Endothelial cell of umbilical vein (primary cell): ENCODE data around the gene CANT1. TPM values are rescaled to one million over a fixed set of nuclear protein-coding genes. Genes with fewer than 3 reads are reported as not detected.

Experiments
- BruUV-seq: library from RNA; stranded (reverse); fragments of 400-500 nt; replicated peaks from 2 replicates; lab custom pipeline; 2021; lab: Mats Ljungman, UMichigan
- CTCF ChIA-PET: fragments of 300-600, 350-600 bp; sonication (Branson Sonifier 250); formaldehyde crosslinking; loops from one replicate; lab custom pipeline; 2021; ENCODE audit warnings: antibody characterized with exemption, inconsistent platforms; lab: Charles Lee
- POLR2A ChIA-PET: fragments of 300-600, 350-600 bp; sonication (Branson Sonifier 250); formaldehyde crosslinking; loops from one replicate; lab custom pipeline; 2021; ENCODE audit warnings: antibody characterized with exemption, inconsistent platforms; lab: Charles Lee
- DNase-seq: peaks from one replicate; pipeline ENCODE4 v3.0.0-alpha.2; 2011; ENCODE audit warnings: low read depth, low spot score
- FAIRE-seq: peaks from 2 replicates; lab custom pipeline; 2011; peaks lifted over from hg19 to GRCh38; lab: Jason Lieb, UNC
- H2AFZ ChIP-seq: 2 replicates; pipeline ENCODE4 v1.6.0; 2012; ENCODE audit warnings: low read depth, low read length, control low read depth, inconsistent platforms
- H3K27ac ChIP-seq: 2 replicates; pipeline ENCODE4 v1.5.1; 2011; ENCODE audit warnings: low read depth, mild to moderate bottlenecking, control low read depth, low read length, moderate library complexity; ENCODE audit not compliant: insufficient read depth
- H3K27me3 ChIP-seq, 2 experiments: 2 replicates each; pipeline versions ENCODE4 v1.6.0 to v1.6.1; 2011; ENCODE audit warnings: low read length in 2 of 2, mixed read lengths in 1 of 2; ENCODE audit not compliant: control insufficient read depth in 2 of 2, insufficient read depth in 2 of 2
- H3K36me3 ChIP-seq, 2 experiments: 2 replicates in 1 of 2; 3 replicates in 1 of 2; pipeline ENCODE4 v1.5.1; 2011; ENCODE audit warnings: low read length in 2 of 2, mild to moderate bottlenecking in 1 of 2, moderate library complexity in 1 of 2; ENCODE audit not compliant: control insufficient read depth in 2 of 2, insufficient read depth in 2 of 2; ENCODE audit errors: extremely low read depth in 1 of 2
- H3K4me1 ChIP-seq: 3 replicates; pipeline ENCODE4 v1.5.1; 2011; ENCODE audit warnings: mild to moderate bottlenecking, low read length; ENCODE audit not compliant: control insufficient read depth, insufficient read depth; ENCODE audit errors: extremely low read depth
- H3K4me2 ChIP-seq: 2 replicates; pipeline ENCODE4 v1.6.1; 2011; ENCODE audit warnings: low read length, control low read depth, mixed read lengths; ENCODE audit not compliant: insufficient read depth
- H3K4me3 ChIP-seq, 3 experiments: fragments of 200-600 bp in 1 of 3; sonication (generic), shearing (Covaris generic) in 1 of 3; replicated peaks in 1 of 3; 2 replicates each; pipeline ENCODE4 v1.5.1; 2011 to 2016; ENCODE audit warnings: control low read depth in 3 of 3, low read length in 3 of 3, mild to moderate bottlenecking in 2 of 3, inconsistent platforms in 1 of 3, low read depth in 1 of 3, moderate library complexity in 1 of 3; ENCODE audit not compliant: insufficient read depth in 1 of 3
- H3K79me2 ChIP-seq: 2 replicates; pipeline ENCODE4 v1.6.0; 2012; ENCODE audit warnings: low read length, inconsistent platforms; ENCODE audit not compliant: control insufficient read depth, insufficient read depth
- H3K9ac ChIP-seq: replicated peaks from 2 replicates; pipeline ENCODE3; 2011; ENCODE audit warnings: low read length, control low read depth; ENCODE audit not compliant: insufficient read depth; ENCODE audit errors: extremely low read depth
- H3K9me1 ChIP-seq: replicated peaks from 3 replicates; pipeline ENCODE4 v1.6.0; 2011; ENCODE audit warnings: mild to moderate bottlenecking, low read length; ENCODE audit not compliant: control insufficient read depth, insufficient read depth; ENCODE audit errors: extremely low read depth
- H3K9me3 ChIP-seq: replicated peaks from 2 replicates; pipeline ENCODE4 v1.5.1; 2012; ENCODE audit warnings: low read length, inconsistent platforms; ENCODE audit not compliant: control insufficient read depth, insufficient read depth
- H4K20me1 ChIP-seq: replicated peaks from 2 replicates; pipeline ENCODE3; 2011; ENCODE audit warnings: mild to moderate bottlenecking, low read length; ENCODE audit not compliant: control insufficient read depth, insufficient read depth; ENCODE audit errors: extremely low read depth
- EZH2 ChIP-seq: IDR thresholded peaks from 2 replicates; pipeline ENCODE4 v1.6.1; 2012; ENCODE audit warnings: borderline replicate concordance, low read depth, mild to moderate bottlenecking, moderate library complexity, low read length, inconsistent platforms; ENCODE audit not compliant: severe bottlenecking
- FOS ChIP-seq: IDR thresholded peaks from 2 replicates; pipeline ENCODE4 v1.6.1; 2011; ENCODE audit warnings: mild to moderate bottlenecking, low read length, moderate library complexity, borderline replicate concordance; ENCODE audit not compliant: insufficient read depth
- GATA2 ChIP-seq: IDR thresholded peaks from 2 replicates; pipeline ENCODE4 v1.7.0; 2011; ENCODE audit warnings: low read depth, mild to moderate bottlenecking, moderate library complexity, mixed read lengths, low read length; ENCODE audit not compliant: insufficient read length, insufficient read depth
- JUN ChIP-seq: IDR thresholded peaks from 2 replicates; pipeline ENCODE4 v1.6.1; 2011; ENCODE audit warnings: borderline replicate concordance, low read depth; ENCODE audit not compliant: insufficient read length, insufficient read depth
- MYC ChIP-seq: IDR thresholded peaks from one replicate; pipeline ENCODE4 v1.6.1; 2011; ENCODE audit warnings: mild to moderate bottlenecking, low read depth, low read length
- POLR2A ChIP-seq: IDR thresholded peaks from 2 replicates; pipeline ENCODE4 v1.6.1; 2012; ENCODE audit warnings: low read depth, mild to moderate bottlenecking, control low read depth, low read length
- POLR2AphosphoS5 ChIP-seq: IDR thresholded peaks from 2 replicates; pipeline ENCODE4 v1.6.1; 2012; ENCODE audit warnings: low read depth, mild to moderate bottlenecking, control low read depth, low read length, moderate library complexity; ENCODE audit not compliant: insufficient read depth
- dilution Hi-C: fragments of 300-500 bp; cut with MboI; formaldehyde crosslinking; loops from one replicate; pipeline ENCODE4 v1.15.0; 2019; ENCODE audit warnings: low sequenced_read_pairs; ENCODE audit not compliant: extremely low pct_ligation_motif_present
- intact Hi-C: fragments of 100-400 bp; cut with micrococcal nuclease; formaldehyde crosslinking; loops from one replicate; pipeline ENCODE4 v1.10.0; 2022
- polyA plus RNA-seq, 4 experiments: library from polyadenylated mRNA; depleted of rRNA in 3 of 4; stranded (reverse) in 3 of 4; unstranded in 1 of 4; fragments of >200 nt; gene quantifications; 2 replicates each; pipeline versions ENCODE4 v1.2.1 to v1.2.3, GENCODE V29; 2011 to 2012; ENCODE audit warnings: missing spikeins in 1 of 4
- total RNA-seq: library from RNA; stranded (reverse); gene quantifications from 2 replicates; pipeline ENCODE4 v1.2.3, GENCODE V29; 2021
- TF ChIP-seq, protein P1 (sequence below), 2 donors: IDR thresholded peaks; 1 replicate in 1 of 2; 2 replicates in 1 of 2; pipeline ENCODE4 v1.5.1; 2011; ENCODE audit warnings: low read length in 2 of 2, mild to moderate bottlenecking in 2 of 2, moderate library complexity in 2 of 2, control low read depth in 1 of 2, inconsistent platforms in 1 of 2, low read depth in 1 of 2; ENCODE audit not compliant: insufficient read depth in 1 of 2; ENCODE audit errors: extremely low read depth in 1 of 2
- TF ChIP-seq, protein P2 (sequence below): IDR thresholded peaks from 2 replicates; pipeline ENCODE4 v1.6.1; 2011; ENCODE audit not compliant: insufficient read depth, insufficient read length

CANT1 gene
- total and polyA plus RNA-seq, 2 donors (not counting 3 experiments of a cell fraction or from before 2014, with no cell fraction given) = 85.0 to 93.6 TPM

DNA sequence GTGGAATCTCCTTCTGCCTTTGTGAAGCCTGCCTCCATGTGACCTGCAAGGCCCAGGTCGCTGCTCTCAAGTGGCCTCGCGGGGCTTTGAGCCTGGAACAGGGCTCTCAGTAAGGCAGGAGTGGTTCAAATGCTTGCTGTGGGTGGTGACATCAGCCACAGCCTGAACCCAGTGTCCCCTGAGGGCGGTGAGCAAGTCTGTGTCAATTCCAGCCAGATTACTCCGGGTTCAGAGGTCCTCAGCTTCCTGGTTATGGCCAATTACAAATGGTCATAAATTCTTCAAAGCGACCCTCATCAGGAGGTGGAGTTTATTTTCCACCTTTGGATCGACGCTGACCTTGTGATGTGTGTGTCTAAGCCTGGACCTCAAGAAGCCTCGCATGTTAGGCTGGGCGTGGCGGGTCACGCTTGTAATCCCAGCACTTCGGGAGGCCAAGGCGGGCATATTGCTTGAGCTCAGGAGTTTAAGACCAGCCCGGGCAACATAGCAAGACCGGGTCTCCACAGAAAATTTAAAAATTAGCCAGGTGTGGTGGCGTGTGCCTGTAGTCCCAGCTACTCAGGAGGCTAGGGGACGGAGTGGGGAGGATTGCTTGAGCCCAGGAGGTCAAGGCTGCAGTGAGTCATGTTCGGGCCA lies 47.1 kb downstream of the CANT1 start:
- Histone ChIP-seq H3K9me3 (no peaks in the 10 kb centered on the region), H3K27me3 (no peaks in the 10 kb centered on the region), H3K9ac (no peak overlapping the region), H3K36me3 (no peaks in the 10 kb centered on the region), H3K4me1 (no peaks in the 10 kb centered on the region), H2AFZ (no peak overlapping the region), H3K9me1 (no peaks in the 10 kb centered on the region), H3K27ac (no peak overlapping the region), H3K4me2 (no peak overlapping the region), H3K79me2 (no peaks in the 10 kb centered on the region), H3K4me3 (no peak overlapping the region), H4K20me1 (no peaks in the 10 kb centered on the region)
- no TSS peak for BruUV-seq
- ChIA-PET CTCF (interaction anchor here (0.6 to 1.5 kb wide), 3 partner anchors 9 to 159 kb away, joined by 3 to 9 read pairs (median 4); no protein-coding TSS in a partner anchor), POLR2A (no interaction called here)
- dilution Hi-C loops = no loop called here
- intact Hi-C loops = no loop called here
- DNase-seq = no peak
- TF ChIP-seq POLR2A = no peak
- TF ChIP-seq, protein P1, sequence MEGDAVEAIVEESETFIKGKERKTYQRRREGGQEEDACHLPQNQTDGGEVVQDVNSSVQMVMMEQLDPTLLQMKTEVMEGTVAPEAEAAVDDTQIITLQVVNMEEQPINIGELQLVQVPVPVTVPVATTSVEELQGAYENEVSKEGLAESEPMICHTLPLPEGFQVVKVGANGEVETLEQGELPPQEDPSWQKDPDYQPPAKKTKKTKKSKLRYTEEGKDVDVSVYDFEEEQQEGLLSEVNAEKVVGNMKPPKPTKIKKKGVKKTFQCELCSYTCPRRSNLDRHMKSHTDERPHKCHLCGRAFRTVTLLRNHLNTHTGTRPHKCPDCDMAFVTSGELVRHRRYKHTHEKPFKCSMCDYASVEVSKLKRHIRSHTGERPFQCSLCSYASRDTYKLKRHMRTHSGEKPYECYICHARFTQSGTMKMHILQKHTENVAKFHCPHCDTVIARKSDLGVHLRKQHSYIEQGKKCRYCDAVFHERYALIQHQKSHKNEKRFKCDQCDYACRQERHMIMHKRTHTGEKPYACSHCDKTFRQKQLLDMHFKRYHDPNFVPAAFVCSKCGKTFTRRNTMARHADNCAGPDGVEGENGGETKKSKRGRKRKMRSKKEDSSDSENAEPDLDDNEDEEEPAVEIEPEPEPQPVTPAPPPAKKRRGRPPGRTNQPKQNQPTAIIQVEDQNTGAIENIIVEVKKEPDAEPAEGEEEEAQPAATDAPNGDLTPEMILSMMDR (IDR thresholded peaks at IDR 0.05; ENCODE audit: extremely low read depth in 1 of 2, insufficient read depth in 1 of 2, low read depth in 1 of 2, low read length in 2 of 2) = no peak
- TF ChIP-seq GATA2 = no peak
- TF ChIP-seq POLR2AphosphoS5 = no peak
- no peak for TF ChIP-seq JUN
- TF ChIP-seq MYC = no peak
- TF ChIP-seq EZH2 = no peak
- TF ChIP-seq, protein P2, sequence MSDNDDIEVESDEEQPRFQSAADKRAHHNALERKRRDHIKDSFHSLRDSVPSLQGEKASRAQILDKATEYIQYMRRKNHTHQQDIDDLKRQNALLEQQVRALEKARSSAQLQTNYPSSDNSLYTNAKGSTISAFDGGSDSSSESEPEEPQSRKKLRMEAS = no peak
- TF ChIP-seq FOS = no peak
- FAIRE-seq = no peak
